SU-DHL-6 (cell line): ENCODE data around the gene RUVBL1.

ENCODE experiments used
- H2AFZ ChIP-seq: fragments of 200-600 bp; sonication (generic); 2 replicates; pipeline ENCODE4 v1.6.1; 2014; ENCODE audit warnings: low read depth, mild to moderate bottlenecking, moderate library complexity, mixed read lengths, antibody characterized with exemption, low read length; ENCODE audit not compliant: severe bottlenecking
- H3F3A ChIP-seq: fragments of 200-600 bp; shearing (Covaris generic); 2 replicates; pipeline ENCODE4 v1.6.0; 2016; ENCODE audit warnings: antibody characterized with exemption, mild to moderate bottlenecking; ENCODE audit not compliant: insufficient read depth
- H3K27ac ChIP-seq: fragments of 200-600 bp; sonication (generic); 2 replicates; pipeline ENCODE4 v1.5.1; 2016; ENCODE audit warnings: low read depth, mild to moderate bottlenecking, low read length, moderate library complexity, mixed read lengths
- H3K27me3 ChIP-seq: fragments of 200-600 bp; sonication (generic), shearing (Covaris generic); 2 replicates; pipeline ENCODE4 v1.6.0; 2014; ENCODE audit warnings: mild to moderate bottlenecking, low read length
- H3K36me3 ChIP-seq: fragments of 200-600 bp; sonication (generic); 2 replicates; pipeline ENCODE4 v1.6.1; 2014; ENCODE audit warnings: mild to moderate bottlenecking, low read length, mixed read lengths
- H3K4me2 ChIP-seq: fragments of 300-600, 200-600 bp; shearing (Covaris generic), sonication (generic); 2 replicates; pipeline ENCODE4 v1.6.0; 2014; ENCODE audit warnings: low read length, low read depth, mild to moderate bottlenecking; ENCODE audit not compliant: poor library complexity, severe bottlenecking
- H3K4me3 ChIP-seq: fragments of 200-600 bp; sonication (generic); 2 replicates; pipeline ENCODE4 v1.5.1; 2014; ENCODE audit warnings: antibody characterized with exemption, low read length, mild to moderate bottlenecking, mixed read lengths; ENCODE audit not compliant: insufficient read depth, poor library complexity, severe bottlenecking
- H3K79me2 ChIP-seq: fragments of 200-600 bp; sonication (generic); 2 replicates; pipeline ENCODE4 v1.6.1; 2014; ENCODE audit warnings: mild to moderate bottlenecking, low read length, moderate library complexity; ENCODE audit not compliant: insufficient read depth
- H3K9ac ChIP-seq: fragments of 200-600 bp; sonication (generic); 2 replicates; pipeline ENCODE4 v1.7.0; 2014; ENCODE audit warnings: mild to moderate bottlenecking, low read length
- H3K9me2 ChIP-seq: fragments of 200-600 bp; sonication (generic); replicated peaks from 2 replicates; pipeline ENCODE4 v1.6.1; 2014; ENCODE audit warnings: low read length; ENCODE audit not compliant: insufficient read depth
- H3K9me3 ChIP-seq: fragments of 200-600 bp; sonication (generic); 2 replicates; pipeline ENCODE4 v1.6.1; 2014; ENCODE audit warnings: low read length, mixed read lengths; ENCODE audit not compliant: insufficient read depth
- H4K20me1 ChIP-seq: fragments of 200-600 bp; sonication (generic); 2 replicates; pipeline ENCODE4 v1.6.1; 2014; ENCODE audit warnings: low read depth, mild to moderate bottlenecking, antibody characterized with exemption, low read length, moderate library complexity, mixed read lengths
- CTCF ChIP-seq: fragments of 200-600 bp; sonication (generic); IDR thresholded peaks from one replicate; pipeline ENCODE4 v1.5.1; 2017; ENCODE audit warnings: antibody characterized with exemption, mild to moderate bottlenecking, low read length, moderate library complexity; ENCODE audit not compliant: insufficient read depth, poor library complexity, severe bottlenecking
- EZH2phosphoT487 ChIP-seq: fragments of 200-600 bp; sonication (generic), shearing (Covaris generic); conservative IDR thresholded peaks from 2 replicates; pipeline ENCODE4 v1.6.1; 2018; ENCODE audit warnings: mild to moderate bottlenecking, antibody characterized with exemption, low read length, moderate library complexity, mixed read lengths

Gene RUVBL1

GRCh38 chr3:128066114-128066513 lies 57.5 kb downstream of the RUVBL1 start:
- Histone ChIP-seq H3K9me2 (no peaks in the 10 kb centered on the region), H4K20me1 (no peaks in the 10 kb centered on the region; the same call in 1 of the 2 replicates)
- TF ChIP-seq EZH2phosphoT487 (no peak), CTCF (no peak)

GRCh38 chr3:128064962-128065361 lies 58.6 kb downstream of the RUVBL1 start:
- no peaks in the 10 kb centered on the region; the same call in 1 of the 2 replicates for H4K20me1 ChIP-seq
- H3K9me2 ChIP-seq, result no peaks in the 10 kb centered on the region
- H3K27me3 ChIP-seq, result no peaks in the 10 kb centered on the region
- H3K9me3 ChIP-seq, result no peaks in the 10 kb centered on the region
- no peak overlapping the region for H3K27ac ChIP-seq
- H3K36me3 ChIP-seq, result peaks cover 28% of the 10 kb centered on the region
- no peak for TF ChIP-seq EZH2phosphoT487
- H3K9ac ChIP-seq, result no peak overlapping the region
- no peak overlapping the region for H2AFZ ChIP-seq
- H3K4me2 ChIP-seq, result no peak overlapping the region
- no peaks in the 10 kb centered on the region for H3F3A ChIP-seq
- no peak overlapping the region for H3K4me3 ChIP-seq
- H3K79me2 ChIP-seq, result no peaks in the 10 kb centered on the region

More at GRCh38 chr3:128066114-128066513, 57.5 kb downstream of the RUVBL1 start:
- Histone ChIP-seq H3K27me3 (no peaks in the 10 kb centered on the region), H3K9me3 (no peaks in the 10 kb centered on the region), H3K4me3 (no peak overlapping the region), H3K79me2 (no peaks in the 10 kb centered on the region), H3K27ac (no peak overlapping the region), H3K9ac (no peak overlapping the region), H3F3A (no peaks in the 10 kb centered on the region), H3K36me3 (peaks cover 24% of the 10 kb centered on the region), H2AFZ (no peak overlapping the region), H3K4me2 (no peak overlapping the region)

GRCh38 chr3:128063865-128064264 lies 59.7 kb downstream of the RUVBL1 start:
- no peaks in the 10 kb centered on the region for H3K79me2 ChIP-seq
- no peaks in the 10 kb centered on the region; the same call in 1 of the 2 replicates for H4K20me1 ChIP-seq
- no peaks in the 10 kb centered on the region for H3K9me3 ChIP-seq
- no peak overlapping the region for H3K4me2 ChIP-seq
- H3F3A ChIP-seq, result no peaks in the 10 kb centered on the region
- H3K9ac ChIP-seq, result no peak overlapping the region
- H3K27me3 ChIP-seq, result no peaks in the 10 kb centered on the region
- H2AFZ ChIP-seq, result no peak overlapping the region
- H3K9me2 ChIP-seq, result no peaks in the 10 kb centered on the region
- no peak overlapping the region for H3K4me3 ChIP-seq
- TF ChIP-seq CTCF, result no peak
- no peak for TF ChIP-seq EZH2phosphoT487
- H3K36me3 ChIP-seq, result peaks cover 29% of the 10 kb centered on the region
- H3K27ac ChIP-seq, result no peak overlapping the region

GRCh38 chr3:128062033-128062745 lies 61.4 kb downstream of the RUVBL1 start:
- Histone ChIP-seq H3K4me2 (no peak overlapping the region), H3K79me2 (no peaks in the 10 kb centered on the region), H3K36me3 (peaks cover 30% of the 10 kb centered on the region; the same call in 1 of the 2 replicates), H2AFZ (no peak overlapping the region), H3F3A (no peaks in the 10 kb centered on the region), H3K9me3 (no peaks in the 10 kb centered on the region), H4K20me1 (no peaks in the 10 kb centered on the region), H3K9ac (no peak overlapping the region), H3K9me2 (no peaks in the 10 kb centered on the region), H3K4me3 (no peak overlapping the region), H3K27me3 (no peaks in the 10 kb centered on the region), H3K27ac (no peak overlapping the region)
- TF ChIP-seq EZH2phosphoT487, result no peak
- TF ChIP-seq CTCF, result no peak
